Fibroblast of lung (primary cell): Measurements from ENCODE around the gene KRCC1.

Source experiments
- CTCF ChIP-seq, 2 donors: IDR thresholded peaks in 1 of 2; conservative IDR thresholded peaks in 1 of 2; 1 replicate in 1 of 2; 2 replicates in 1 of 2; pipeline ENCODE4 v1.5.1; 2011 to 2012; ENCODE audit warnings: low read length in 2 of 2, control low read depth in 1 of 2, inconsistent platforms in 1 of 2, low read depth in 1 of 2, mild to moderate bottlenecking in 1 of 2
- EZH2 ChIP-seq: IDR thresholded peaks from 2 replicates; pipeline ENCODE4 v1.5.1; 2012; ENCODE audit warnings: low read length, control low read depth, mild to moderate bottlenecking; ENCODE audit errors: missing control alignments

DNA sequence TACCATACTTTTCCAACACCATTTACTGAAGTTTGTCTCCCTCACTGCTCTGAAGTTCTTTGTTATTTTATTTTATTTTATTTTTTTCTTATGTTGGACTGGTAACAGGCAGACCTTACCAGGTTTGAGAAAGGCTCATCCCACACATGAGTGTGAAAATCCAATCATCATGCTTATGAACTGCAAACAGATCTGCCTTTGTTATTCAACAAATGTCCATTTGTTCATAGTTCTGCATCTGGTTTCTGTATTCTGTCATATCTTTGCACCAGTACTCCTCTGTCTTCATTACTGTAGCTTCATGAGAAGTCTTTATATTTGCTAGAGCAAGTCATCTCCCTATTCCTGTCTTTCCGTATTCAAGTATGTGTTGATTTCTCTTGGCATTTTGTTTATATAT is 44.6 kb downstream of the KRCC1 start:
- TF ChIP-seq CTCF (conservative IDR thresholded peaks at IDR 0.05 in 1 of 2, IDR thresholded peaks at IDR 0.05 in 1 of 2; ENCODE audit: low read depth in 1 of 2, low read length in 2 of 2), result no peak
- TF ChIP-seq EZH2, result no peak
